Measurements from ENCODE around the gene CLMP. TPM values are rescaled to one million over a fixed set of nuclear protein-coding genes. Genes with fewer than 3 reads are reported as not detected.

CLMP gene
- total and polyA plus RNA-seq, 4 donors = 0.12 to 1.3 (median 0.35) TPM

DNA sequence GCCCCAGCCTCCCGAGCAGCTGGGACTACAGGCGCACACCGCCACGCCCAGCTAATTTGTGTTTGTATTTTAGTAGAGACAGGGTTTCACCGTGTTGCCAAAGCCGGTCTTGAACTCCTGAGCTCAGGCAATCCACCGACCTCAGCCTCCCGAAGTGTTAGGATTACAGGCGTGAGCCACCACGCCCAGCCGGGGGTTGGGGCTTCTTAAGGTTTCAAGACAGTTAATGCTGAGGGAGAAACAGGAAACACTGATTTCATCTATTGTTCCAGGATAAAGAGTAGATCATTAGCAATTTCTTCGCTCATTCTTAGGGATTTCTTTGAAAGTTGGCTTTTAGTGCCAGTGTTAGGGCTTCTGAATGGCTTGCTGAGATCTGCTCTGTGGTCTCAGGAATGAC is 21.2 kb upstream of the CLMP start:
- TF ChIP-seq RAD21 (IDR thresholded peaks at IDR 0.05) = no peak
- TF ChIP-seq HNF4A (conservative IDR thresholded peaks at IDR 0.05) = no peak
- no peak for TF ChIP-seq CTCF (IDR thresholded peaks at IDR 0.05; ENCODE audit: low read depth, low read length, missing input control)
- TF ChIP-seq REST (IDR thresholded peaks at IDR 0.05) = no peak
- TF ChIP-seq YY1 (IDR thresholded peaks at IDR 0.05) = no peak
- no peak for TF ChIP-seq ATF3 (IDR thresholded peaks at IDR 0.05)
- TF ChIP-seq HNF4G (IDR thresholded peaks at IDR 0.05) = no peak
- no peak for TF ChIP-seq RXRA (IDR thresholded peaks at IDR 0.05)
- no peak for TF ChIP-seq NR2F2 (IDR thresholded peaks at IDR 0.05)
- TF ChIP-seq EGR1 (IDR thresholded peaks at IDR 0.05; ENCODE audit: low read depth in 2 of 2) = no peak
- Histone ChIP-seq H3K36me3 (ENCODE audit: control insufficient read depth in 4 of 4, insufficient read depth in 3 of 4, low read depth in 1 of 4, low read length in 3 of 4) (no peaks in the 10 kb centered on the region), H3K27me3 (ENCODE audit: control insufficient read depth in 4 of 4, insufficient read depth in 4 of 4, low read length in 3 of 4) (peaks cover 0 to 10% (median 2%) of the 10 kb centered on the region in 4 donors), H3K9ac (ENCODE audit: low read depth in 1 of 2, low read length in 2 of 2) (no peak overlapping the region), H3K4me3 (ENCODE audit: low read depth in 1 of 3, low read length in 3 of 3) (no peak overlapping the region), H3K27ac (ENCODE audit: low read depth in 1 of 2, low read length in 2 of 2) (no peak overlapping the region), H3K9me3 (ENCODE audit: control insufficient read depth in 4 of 4, low read length in 3 of 4) (peaks cover 0 to under 1% (median 0%) of the 10 kb centered on the region in 4 donors), H3K4me1 (ENCODE audit: control insufficient read depth in 4 of 4, insufficient read depth in 4 of 4, low read length in 3 of 4) (no peaks in the 10 kb centered on the region)
- no peak for DNase-seq (ENCODE audit: low spot score)
- 85% methylated on average over 12 of the region's 12 CpGs for WGBS

- 97% methylated on average over 1 of the region's 1 CpG for WGBS
- H3K9ac ChIP-seq (ENCODE audit: low read depth in 1 of 2, low read length in 2 of 2) = no peak overlapping the region
- H3K4me1 ChIP-seq (ENCODE audit: control insufficient read depth in 4 of 4, insufficient read depth in 4 of 4, low read length in 3 of 4) = no peaks in the 10 kb centered on the region
- peaks cover 0 to 12% (median 2%) of the 10 kb centered on the region in 4 donors for H3K27me3 ChIP-seq (ENCODE audit: control insufficient read depth in 4 of 4, insufficient read depth in 4 of 4, low read length in 3 of 4)
- no peak overlapping the region for H3K27ac ChIP-seq (ENCODE audit: low read depth in 1 of 2, low read length in 2 of 2)
- no peaks in the 10 kb centered on the region for H3K9me3 ChIP-seq (ENCODE audit: control insufficient read depth in 4 of 4, low read length in 3 of 4)
- no peak for DNase-seq (ENCODE audit: low spot score)
- TF ChIP-seq GABPA (IDR thresholded peaks at IDR 0.05 in 1 of 2, conservative IDR thresholded peaks at IDR 0.05 in 1 of 2) (no peak), REST (IDR thresholded peaks at IDR 0.05) (no peak), FOXA2 (IDR thresholded peaks at IDR 0.05) (no peak), HNF4G (IDR thresholded peaks at IDR 0.05) (no peak), SP1 (IDR thresholded peaks at IDR 0.05) (no peak), ZBTB33 (IDR thresholded peaks at IDR 0.05) (no peak), JUND (IDR thresholded peaks at IDR 0.05) (no peak), YY1 (IDR thresholded peaks at IDR 0.05) (no peak)
- no peak overlapping the region for H3K4me3 ChIP-seq (ENCODE audit: low read depth in 1 of 3, low read length in 3 of 3)
- no peaks in the 10 kb centered on the region for H3K36me3 ChIP-seq (ENCODE audit: control insufficient read depth in 4 of 4, insufficient read depth in 3 of 4, low read depth in 1 of 4, low read length in 3 of 4)
Observed at GRCh38 chr11:123214940-123215339, 19.9 kb upstream of the CLMP start.
